ENCODE measurements around the gene LRP8.

- TF ChIP-seq CTCF (IDR thresholded peaks at IDR 0.05) = no peak
- no peak for TF ChIP-seq EZH2phosphoT487 (IDR thresholded peaks at IDR 0.05)
Observed at GRCh38 chr1:53273526-53273925, 54.3 kb downstream of the LRP8 start.
